ENCODE measurements around the gene NEMP2.

DNA sequence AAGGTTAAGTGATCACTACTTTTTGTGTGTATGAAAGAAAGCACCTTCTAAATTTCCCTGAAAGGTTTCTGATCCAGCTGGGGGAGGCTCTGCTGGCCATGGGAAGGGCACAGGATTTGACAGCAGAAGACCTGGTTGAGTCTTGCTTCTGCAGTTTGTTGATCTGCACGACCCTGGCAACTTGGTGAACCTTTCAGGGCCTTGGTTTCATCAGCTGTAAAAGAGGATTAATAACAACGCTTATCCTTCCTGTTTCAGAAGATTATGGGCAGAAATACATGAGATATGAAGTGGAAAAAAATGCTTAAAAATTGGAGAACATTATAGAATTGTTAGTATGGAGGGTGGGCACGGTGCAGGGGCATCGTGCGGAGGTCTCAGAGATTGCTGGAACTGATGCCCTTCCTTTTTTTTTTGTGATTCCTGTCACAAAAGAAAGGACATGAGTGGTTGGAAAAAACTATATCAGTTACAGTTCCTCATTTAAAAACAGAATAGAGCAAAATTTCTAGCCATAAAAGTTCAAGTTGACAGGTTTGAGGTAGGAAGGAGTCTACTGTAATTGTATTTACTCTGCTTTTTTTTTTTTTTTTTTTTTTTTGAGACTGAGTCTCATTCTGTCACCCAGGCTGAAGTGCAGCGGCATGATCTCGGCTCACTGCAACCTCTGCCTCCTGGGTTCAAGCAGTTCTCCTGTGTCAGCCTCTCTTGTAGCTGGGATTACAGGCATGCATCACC is 79.0 kb downstream of the NEMP2 start:
- TF ChIP-seq, protein P1, sequence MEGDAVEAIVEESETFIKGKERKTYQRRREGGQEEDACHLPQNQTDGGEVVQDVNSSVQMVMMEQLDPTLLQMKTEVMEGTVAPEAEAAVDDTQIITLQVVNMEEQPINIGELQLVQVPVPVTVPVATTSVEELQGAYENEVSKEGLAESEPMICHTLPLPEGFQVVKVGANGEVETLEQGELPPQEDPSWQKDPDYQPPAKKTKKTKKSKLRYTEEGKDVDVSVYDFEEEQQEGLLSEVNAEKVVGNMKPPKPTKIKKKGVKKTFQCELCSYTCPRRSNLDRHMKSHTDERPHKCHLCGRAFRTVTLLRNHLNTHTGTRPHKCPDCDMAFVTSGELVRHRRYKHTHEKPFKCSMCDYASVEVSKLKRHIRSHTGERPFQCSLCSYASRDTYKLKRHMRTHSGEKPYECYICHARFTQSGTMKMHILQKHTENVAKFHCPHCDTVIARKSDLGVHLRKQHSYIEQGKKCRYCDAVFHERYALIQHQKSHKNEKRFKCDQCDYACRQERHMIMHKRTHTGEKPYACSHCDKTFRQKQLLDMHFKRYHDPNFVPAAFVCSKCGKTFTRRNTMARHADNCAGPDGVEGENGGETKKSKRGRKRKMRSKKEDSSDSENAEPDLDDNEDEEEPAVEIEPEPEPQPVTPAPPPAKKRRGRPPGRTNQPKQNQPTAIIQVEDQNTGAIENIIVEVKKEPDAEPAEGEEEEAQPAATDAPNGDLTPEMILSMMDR (optimal IDR thresholded peaks at IDR 0.05 in 1 of 3, IDR thresholded peaks at IDR 0.05 in 1 of 3, conservative IDR thresholded peaks at IDR 0.05 in 1 of 3; ENCODE audit: extremely low read depth in 1 of 3, insufficient read depth in 2 of 3, low read length in 3 of 3), result no peak
- TF ChIP-seq EZH2 (IDR thresholded peaks at IDR 0.05; ENCODE audit: low read length), result no peak
